CD4-positive, alpha-beta T cell treated with Interleukin-15 for 1 hour (primary cell): ENCODE data around the gene RIPPLY3.
"Not testable (repeated sequence)": the region's sequence is repeated elsewhere in the genome, so short reads cannot be mapped to it uniquely, and the experiment has no call there.

Experiments used
- DNase-seq: peaks from one replicate; pipeline ENCODE4 v3.0.0-alpha.2; 2020

RIPPLY3 gene

GRCh38 chr21:36981977-36982700 lies 24.4 kb upstream of the RIPPLY3 start:
- no peak for DNase-seq

GRCh38 chr21:36985751-36986594 lies 20.5 kb upstream of the RIPPLY3 start:
- no peak for DNase-seq

GRCh38 chr21:36987845-36988244 lies 18.7 kb upstream of the RIPPLY3 start:
- no peak for DNase-seq

DNA sequence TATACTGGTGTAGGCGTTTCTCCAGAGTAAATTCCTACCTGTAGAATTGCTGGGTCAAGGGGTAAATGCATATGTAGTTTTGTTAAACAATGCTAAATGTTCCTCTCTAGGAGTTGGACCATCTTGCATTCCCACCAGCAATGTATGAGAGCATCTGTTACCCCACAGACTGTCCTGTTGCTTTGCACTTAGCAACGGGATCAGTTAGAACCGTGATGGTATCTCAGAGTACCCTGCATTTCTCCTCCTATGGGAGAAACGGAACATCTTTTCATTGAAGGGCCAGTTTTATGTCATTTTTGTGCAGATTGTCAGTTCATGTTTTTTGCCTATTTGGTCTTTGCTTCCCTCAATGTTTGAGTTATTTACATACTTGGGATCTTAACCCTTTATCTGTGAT lies 18.0 kb upstream of the RIPPLY3 start:
- no peak for DNase-seq

DNA sequence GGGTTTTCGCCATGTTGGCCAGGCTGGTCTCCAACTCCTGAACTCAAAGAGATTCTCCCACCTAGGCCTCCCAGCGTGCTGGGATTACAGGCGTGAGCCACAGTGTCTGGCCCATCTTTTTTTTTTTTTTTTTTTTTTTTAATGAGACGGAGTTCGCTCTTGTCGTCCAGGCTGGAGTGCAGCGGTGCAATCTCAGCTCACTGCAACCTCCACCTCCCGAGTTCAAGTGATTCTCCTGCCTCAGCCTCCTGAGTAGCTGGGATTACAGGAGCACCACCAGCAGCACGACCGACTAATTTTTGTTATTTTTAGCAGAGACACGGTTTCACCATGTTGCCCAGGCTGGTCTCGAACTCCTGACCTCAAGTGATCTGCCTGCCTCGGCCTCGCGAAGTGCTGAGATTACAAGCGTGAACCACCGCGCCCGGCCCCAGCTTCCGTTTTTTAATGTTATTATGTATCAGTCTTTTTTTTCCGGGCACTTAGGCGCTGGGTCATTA lies 17.3 kb upstream of the RIPPLY3 start:
- not testable (repeated sequence) for DNase-seq

DNA sequence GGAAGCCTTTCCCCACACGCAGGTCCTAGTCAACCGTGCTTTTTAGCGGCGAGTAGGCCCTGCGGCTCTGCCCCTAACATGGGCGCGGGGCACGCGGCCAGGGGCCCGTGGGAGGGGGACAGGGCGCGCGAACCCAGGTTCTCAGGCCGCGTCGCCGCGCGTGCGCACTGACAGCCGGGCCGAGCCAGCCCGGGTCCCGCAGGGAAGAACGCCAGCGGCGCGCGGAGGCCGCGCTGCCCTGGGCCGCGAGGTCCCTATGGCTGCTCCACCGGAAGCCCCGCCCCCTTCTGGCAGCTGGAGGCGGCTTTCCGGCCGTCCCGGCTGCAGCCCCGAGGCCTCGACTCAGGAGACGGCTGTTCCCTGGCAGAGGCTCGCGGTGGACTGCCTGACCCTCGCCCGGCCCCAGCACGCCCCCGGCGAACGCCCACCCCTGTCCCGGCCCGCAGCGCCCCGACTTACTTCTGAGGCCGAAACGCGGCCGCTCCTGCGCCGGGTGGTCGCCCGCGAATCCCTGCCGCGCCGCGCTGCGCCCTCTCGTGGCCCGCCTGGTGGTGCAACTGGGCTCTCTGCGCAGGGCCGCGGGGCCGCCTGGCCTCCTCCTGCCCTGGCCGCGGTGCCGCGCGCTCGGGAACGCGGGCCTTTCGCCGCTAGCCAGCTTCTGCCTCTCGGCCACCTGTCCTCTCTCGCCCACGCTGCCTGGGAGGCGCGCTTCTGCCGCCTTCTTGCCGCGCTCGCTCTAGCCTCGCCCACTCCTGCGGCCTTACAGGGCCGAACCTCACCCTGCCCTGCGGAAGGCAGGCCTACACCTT lies 16.6 kb upstream of the RIPPLY3 start:
- DNase-seq = peak; percentile 90

DNA sequence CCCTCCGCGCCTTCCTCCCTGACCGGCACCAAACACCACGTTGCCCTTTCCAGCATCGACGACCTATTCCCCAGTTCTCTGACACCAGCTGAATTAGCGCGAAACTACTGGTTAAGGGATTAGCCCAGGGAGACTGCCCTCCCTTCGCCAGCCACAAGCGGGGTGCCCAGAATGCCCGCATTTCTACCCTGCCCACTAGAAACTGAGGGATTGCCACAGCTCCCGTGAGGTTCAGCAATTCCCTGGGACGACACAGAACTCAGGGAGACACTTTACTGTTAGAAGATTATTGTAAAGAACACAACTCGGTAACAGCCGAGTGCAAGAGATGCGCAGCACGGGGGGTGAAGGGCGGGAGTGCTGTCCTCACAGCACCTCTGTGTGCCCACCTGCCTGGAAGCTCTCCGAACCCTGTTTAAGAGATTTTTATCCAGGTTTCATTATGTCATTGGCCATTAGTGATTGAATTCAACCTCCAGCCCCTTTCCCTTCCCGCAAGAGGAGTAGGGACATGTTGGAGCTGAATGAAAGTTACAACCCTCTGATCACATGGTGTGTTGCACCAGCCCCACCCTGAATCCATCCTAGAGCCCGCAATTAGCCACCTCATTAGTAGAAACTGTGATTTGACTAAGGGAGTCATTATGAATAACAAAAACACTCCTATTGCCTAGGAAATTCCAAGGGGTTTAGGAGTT lies 15.8 kb upstream of the RIPPLY3 start:
- DNase-seq = no peak

GRCh38 chr21:36992671-36993070 lies 13.8 kb upstream of the RIPPLY3 start:
- DNase-seq = no peak

DNA sequence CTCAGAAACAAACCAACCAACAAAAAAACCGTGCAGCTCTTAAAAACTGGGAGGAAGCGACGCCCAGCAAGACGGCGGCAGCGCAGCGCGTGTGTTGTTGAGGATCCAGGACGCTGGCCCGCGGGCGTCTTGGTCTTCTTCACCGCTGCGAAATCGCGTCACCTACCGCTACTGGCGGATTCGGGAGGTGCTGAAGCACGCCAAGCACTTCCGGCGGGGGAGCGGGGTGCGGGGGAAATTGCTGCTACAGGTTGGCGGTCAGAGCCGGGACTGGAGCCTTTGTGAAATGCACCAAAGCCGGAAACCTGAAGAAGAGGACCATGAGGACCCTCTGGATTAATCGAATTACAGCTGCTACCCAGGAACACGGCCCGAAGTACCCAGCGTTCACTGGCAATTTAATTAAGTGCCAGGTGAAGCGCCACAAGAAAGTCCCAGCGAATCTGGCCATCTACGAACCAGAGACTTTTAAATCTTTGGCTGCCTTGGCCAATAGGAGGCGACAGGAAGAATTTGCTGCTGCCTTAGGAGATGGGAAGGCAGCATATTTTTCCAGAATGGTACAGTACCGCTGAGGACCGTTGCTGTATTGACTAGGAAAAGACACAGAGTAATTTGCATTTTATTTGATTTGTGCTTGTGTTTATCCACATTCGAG lies 11.9 kb upstream of the RIPPLY3 start:
- no peak for DNase-seq

DNA sequence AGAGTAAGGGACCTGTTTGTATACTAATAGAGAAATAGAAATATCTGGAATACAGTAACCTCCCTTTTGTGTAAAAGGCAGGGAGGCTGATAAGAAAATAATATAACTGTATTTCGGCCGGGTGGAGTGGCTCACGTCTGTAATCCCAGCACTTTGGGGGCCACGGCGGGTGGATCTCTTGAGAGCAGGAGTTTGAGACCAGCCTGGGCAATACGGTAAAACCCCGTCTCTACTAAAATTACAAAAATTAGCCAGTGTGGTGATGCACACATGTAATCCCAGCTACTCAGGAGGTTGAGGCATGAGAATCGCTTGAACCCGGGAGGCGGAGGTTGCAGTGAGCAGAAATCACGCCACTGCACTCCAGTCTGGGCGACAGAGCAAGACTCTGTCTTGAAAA lies 11.2 kb upstream of the RIPPLY3 start:
- DNase-seq = not testable (repeated sequence)

DNA sequence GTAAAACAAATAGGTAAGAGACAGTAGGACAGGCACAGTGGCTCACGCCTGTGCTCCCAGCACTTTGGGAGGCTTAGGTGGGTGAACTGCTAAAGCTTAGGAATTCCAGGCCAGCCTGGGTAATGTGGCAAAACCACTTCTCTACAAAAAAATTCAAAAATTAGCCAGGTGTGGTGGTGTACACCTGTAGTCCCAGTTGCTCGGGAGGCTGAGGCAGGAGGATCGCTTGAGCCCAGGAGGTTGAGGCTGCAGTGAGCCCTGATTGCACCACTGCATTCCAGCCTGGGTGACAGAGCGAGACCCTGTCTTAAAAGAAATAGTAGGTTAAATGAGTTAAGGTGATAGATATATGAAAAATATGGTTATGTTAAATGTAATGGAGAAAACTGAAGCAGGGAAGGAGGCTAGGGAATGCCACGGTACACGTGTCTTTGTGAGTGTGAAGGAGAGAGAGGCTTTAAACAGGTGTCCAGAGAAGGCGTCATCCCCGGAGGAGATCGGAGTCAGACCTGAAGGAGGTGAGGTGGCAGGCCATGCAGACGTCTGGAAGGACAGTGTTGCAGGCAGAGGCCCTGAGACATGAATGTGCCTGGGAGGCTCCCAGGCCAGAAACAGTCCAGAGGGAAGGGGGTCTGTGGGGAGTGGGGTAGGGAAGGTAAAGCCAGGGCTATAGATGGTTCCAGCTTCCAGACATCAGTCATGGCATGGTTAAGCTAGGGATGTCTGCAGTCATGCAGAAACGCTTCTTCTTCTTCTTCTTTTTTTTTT lies 7.2 kb upstream of the RIPPLY3 start:
- DNase-seq = no peak

GRCh38 chr21:37000381-37000780 lies 6.1 kb upstream of the RIPPLY3 start:
- DNase-seq = no peak

- DNase-seq = no peak
Observed at GRCh38 chr21:37001441-37001840, 5.1 kb upstream of the RIPPLY3 start.

GRCh38 chr21:37002851-37003250 lies 3.7 kb upstream of the RIPPLY3 start:
- DNase-seq = not testable (repeated sequence)

- DNase-seq = not testable (repeated sequence)
Observed at GRCh38 chr21:37003917-37004316, 2.6 kb upstream of the RIPPLY3 start.

- DNase-seq = no peak
Observed at GRCh38 chr21:37005548-37006485, 685 bp upstream of the RIPPLY3 start.

DNA sequence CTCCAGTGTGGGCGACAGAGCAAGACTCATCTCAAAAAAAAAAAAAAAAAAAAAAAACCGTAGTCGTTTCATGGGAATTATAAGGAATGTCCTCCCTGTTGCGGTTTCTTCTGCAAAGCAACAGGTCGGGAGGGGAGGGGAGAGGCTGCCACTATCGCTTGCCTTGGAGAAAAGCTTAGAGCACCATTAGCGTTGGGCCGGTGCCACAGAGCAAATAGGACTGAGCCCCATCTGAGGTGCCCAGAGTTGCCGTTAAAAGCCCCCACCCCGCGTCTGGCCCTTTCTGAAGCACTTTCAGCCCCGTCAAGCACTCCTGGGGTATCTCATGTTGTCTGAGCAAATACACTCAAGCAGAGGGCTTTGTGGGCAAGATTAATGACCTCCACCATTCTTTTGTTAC lies 2.2 kb downstream of the RIPPLY3 start:
- DNase-seq = no peak

- DNase-seq = peak; percentile 76
Observed at GRCh38 chr21:37009740-37010341, 3.3 kb downstream of the RIPPLY3 start.

DNA sequence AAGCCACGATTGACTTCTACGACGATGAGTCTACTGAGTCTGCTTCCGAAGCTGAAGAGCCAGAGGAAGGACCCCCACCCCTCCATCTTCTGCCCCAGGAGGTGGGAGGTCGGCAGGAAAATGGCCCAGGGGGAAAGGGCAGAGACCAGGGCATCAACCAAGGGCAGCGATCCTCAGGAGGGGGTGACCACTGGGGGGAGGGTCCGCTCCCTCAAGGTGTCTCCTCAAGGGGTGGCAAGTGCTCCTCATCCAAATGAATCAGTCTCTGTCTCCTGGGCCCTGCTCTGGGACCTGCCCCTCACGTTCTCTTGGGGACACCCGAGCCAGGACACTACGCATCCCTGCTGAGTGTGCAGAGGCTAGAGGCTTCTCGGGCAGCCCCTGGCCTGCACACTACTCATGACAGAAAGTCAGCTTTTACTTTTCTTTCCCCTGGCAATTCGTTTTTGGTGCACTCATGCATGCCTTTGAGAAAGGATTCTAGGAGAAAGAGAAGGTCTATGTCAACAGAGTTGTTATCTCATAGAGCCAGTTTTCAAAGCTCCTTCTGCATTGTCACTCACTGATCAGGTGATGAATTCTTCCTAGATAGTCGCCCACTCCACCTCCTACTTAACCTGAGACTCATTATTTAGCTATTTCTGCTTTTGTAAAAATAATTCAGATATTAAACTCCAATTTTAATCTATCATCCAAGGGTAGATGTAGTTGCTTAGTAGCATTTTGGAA lies 11.6 kb downstream of the RIPPLY3 start:
- no peak for DNase-seq
